ENCODE data around the gene ADAMTS13.

The ADAMTS13 gene

GRCh38 chr9:133404454-133405002, 17.6 kb upstream of the ADAMTS13 start:
- H3K36me3 Mint-ChIP-seq, result peaks cover 10% of the 10 kb centered on the region
- no peak overlapping the region for H3K4me3 Mint-ChIP-seq
- no peaks in the 10 kb centered on the region for H3K9me3 Mint-ChIP-seq
- peaks cover 12% of the 10 kb centered on the region for H3K4me1 Mint-ChIP-seq
- no peak overlapping the region for H3K27ac Mint-ChIP-seq
- H3K27me3 Mint-ChIP-seq, result no peaks in the 10 kb centered on the region

- Mint-ChIP-seq H3K9me3 (no peaks in the 10 kb centered on the region), H3K4me3 (no peak overlapping the region), H3K4me1 (peaks cover 12% of the 10 kb centered on the region), H3K36me3 (peaks cover 18% of the 10 kb centered on the region), H3K27me3 (no peaks in the 10 kb centered on the region), H3K27ac (peak overlapping the region; percentile 30)
Observed at GRCh38 chr9:133405508-133406438, 16.4 kb upstream of the ADAMTS13 start.

GRCh38 chr9:133406480-133407307, 15.5 kb upstream of the ADAMTS13 start:
- H3K4me1 Mint-ChIP-seq, result peaks cover 12% of the 10 kb centered on the region
- no peaks in the 10 kb centered on the region for H3K9me3 Mint-ChIP-seq
- H3K27me3 Mint-ChIP-seq, result no peaks in the 10 kb centered on the region
- H3K4me3 Mint-ChIP-seq, result no peak overlapping the region
- H3K27ac Mint-ChIP-seq, result peak overlapping the region; percentile 84
- H3K36me3 Mint-ChIP-seq, result peaks cover 20% of the 10 kb centered on the region

- Mint-ChIP-seq H3K9me3 (no peaks in the 10 kb centered on the region), H3K27me3 (no peaks in the 10 kb centered on the region), H3K4me1 (peaks cover 12% of the 10 kb centered on the region), H3K36me3 (peaks cover 20% of the 10 kb centered on the region), H3K27ac (no peak overlapping the region), H3K4me3 (no peak overlapping the region)
Observed at GRCh38 chr9:133408042-133408441, 14.1 kb upstream of the ADAMTS13 start.

- H3K4me1 Mint-ChIP-seq, result peaks cover 48% of the 10 kb centered on the region
- H3K27ac Mint-ChIP-seq, result no peak overlapping the region
- no peaks in the 10 kb centered on the region for H3K27me3 Mint-ChIP-seq
- H3K9me3 Mint-ChIP-seq, result no peaks in the 10 kb centered on the region
- peak overlapping the region; percentile 93 for H3K4me3 Mint-ChIP-seq
- peaks cover 7% of the 10 kb centered on the region for H3K36me3 Mint-ChIP-seq
Observed at GRCh38 chr9:133415170-133415569, 7.0 kb upstream of the ADAMTS13 start.

GRCh38 chr9:133417541-133418461, 4.4 kb upstream of the ADAMTS13 start, which contains the start of gene REXO4:
Gene REXO4 (minus strand): TSS chr9:133418010. CDS start chr9:133417844, 166 bp downstream.
- Mint-ChIP-seq H3K4me3 (peak within 1 kb of the TSS; percentile 93), H3K36me3 (no peaks in the 10 kb centered on the region), H3K9me3 (no peaks in the 10 kb centered on the region), H3K4me1 (peaks cover 56% of the 10 kb centered on the region), H3K27ac (peak within 1 kb of the TSS; percentile 91), H3K27me3 (no peaks in the 10 kb centered on the region)

- H3K27ac Mint-ChIP-seq, result peak overlapping the region; percentile 85
- H3K27me3 Mint-ChIP-seq, result no peaks in the 10 kb centered on the region
- H3K9me3 Mint-ChIP-seq, result no peaks in the 10 kb centered on the region
- H3K36me3 Mint-ChIP-seq, result no peaks in the 10 kb centered on the region
- peak overlapping the region; percentile 93 for H3K4me3 Mint-ChIP-seq
- H3K4me1 Mint-ChIP-seq, result peaks cover 53% of the 10 kb centered on the region
Observed at GRCh38 chr9:133419005-133419404, 3.2 kb upstream of the ADAMTS13 start.

GRCh38 chr9:133420392-133420827, 1.8 kb upstream of the ADAMTS13 start:
- H3K9me3 Mint-ChIP-seq, result no peaks in the 10 kb centered on the region
- no peak overlapping the region for H3K4me3 Mint-ChIP-seq
- peaks cover 39% of the 10 kb centered on the region for H3K4me1 Mint-ChIP-seq
- peak overlapping the region; percentile 30 for H3K27ac Mint-ChIP-seq
- no peaks in the 10 kb centered on the region for H3K36me3 Mint-ChIP-seq
- peaks cover 3% of the 10 kb centered on the region for H3K27me3 Mint-ChIP-seq

- H3K9me3 Mint-ChIP-seq, result no peaks in the 10 kb centered on the region
- no peak overlapping the region for H3K27ac Mint-ChIP-seq
- H3K36me3 Mint-ChIP-seq, result no peaks in the 10 kb centered on the region
- no peak overlapping the region for H3K4me3 Mint-ChIP-seq
- peaks cover 14% of the 10 kb centered on the region for H3K27me3 Mint-ChIP-seq
- peaks cover 28% of the 10 kb centered on the region for H3K4me1 Mint-ChIP-seq
Observed at GRCh38 chr9:133423216-133423615, 1.0 kb downstream of the ADAMTS13 start.

GRCh38 chr9:133424187-133424586, 2.0 kb downstream of the ADAMTS13 start:
- H3K4me1 Mint-ChIP-seq, result peaks cover 18% of the 10 kb centered on the region
- no peaks in the 10 kb centered on the region for H3K36me3 Mint-ChIP-seq

GRCh38 chr9:133425049-133425632, 3.0 kb downstream of the ADAMTS13 start:
- H3K36me3 Mint-ChIP-seq, result no peaks in the 10 kb centered on the region
- peaks cover 16% of the 10 kb centered on the region for H3K27me3 Mint-ChIP-seq
- H3K4me1 Mint-ChIP-seq, result peaks cover 15% of the 10 kb centered on the region
- H3K4me3 Mint-ChIP-seq, result no peak overlapping the region
- no peak overlapping the region for H3K27ac Mint-ChIP-seq
- H3K9me3 Mint-ChIP-seq, result no peaks in the 10 kb centered on the region

More at GRCh38 chr9:133424187-133424586, 2.0 kb downstream of the ADAMTS13 start:
- Mint-ChIP-seq H3K9me3 (no peaks in the 10 kb centered on the region), H3K27me3 (peaks cover 14% of the 10 kb centered on the region), H3K4me3 (no peak overlapping the region), H3K27ac (no peak overlapping the region)

- Mint-ChIP-seq H3K9me3 (no peaks in the 10 kb centered on the region), H3K4me3 (no peak overlapping the region), H3K36me3 (no peaks in the 10 kb centered on the region), H3K4me1 (peaks cover 10% of the 10 kb centered on the region), H3K27ac (no peak overlapping the region), H3K27me3 (peaks cover 18% of the 10 kb centered on the region)
Observed at GRCh38 chr9:133426011-133426410, 3.8 kb downstream of the ADAMTS13 start.

GRCh38 chr9:133427658-133428348, 5.6 kb downstream of the ADAMTS13 start:
- Mint-ChIP-seq H3K9me3 (no peaks in the 10 kb centered on the region), H3K36me3 (no peaks in the 10 kb centered on the region), H3K27me3 (peaks cover 18% of the 10 kb centered on the region), H3K4me1 (peaks cover 7% of the 10 kb centered on the region), H3K27ac (no peak overlapping the region), H3K4me3 (peak overlapping the region; percentile 71)

- no peaks in the 10 kb centered on the region for H3K9me3 Mint-ChIP-seq
- H3K27ac Mint-ChIP-seq, result no peak overlapping the region
- H3K4me1 Mint-ChIP-seq, result peaks cover 7% of the 10 kb centered on the region
- H3K4me3 Mint-ChIP-seq, result no peak overlapping the region
- H3K27me3 Mint-ChIP-seq, result peaks cover 18% of the 10 kb centered on the region
- no peaks in the 10 kb centered on the region for H3K36me3 Mint-ChIP-seq
Observed at GRCh38 chr9:133428617-133429101, 6.5 kb downstream of the ADAMTS13 start.

Measured in activated naive CD4-positive, alpha-beta T cell treated with anti-CD3 and anti-CD28 coated beads, Interleukin-2, amount 50 U/mL, for 24 hours (primary cell).